ENCODE measurements around the gene RYR2. TPM values are rescaled to one million over a fixed set of nuclear protein-coding genes. Genes with fewer than 3 reads are reported as not detected.

The RYR2 gene
- total RNA-seq, 1 donor = not detected

DNA sequence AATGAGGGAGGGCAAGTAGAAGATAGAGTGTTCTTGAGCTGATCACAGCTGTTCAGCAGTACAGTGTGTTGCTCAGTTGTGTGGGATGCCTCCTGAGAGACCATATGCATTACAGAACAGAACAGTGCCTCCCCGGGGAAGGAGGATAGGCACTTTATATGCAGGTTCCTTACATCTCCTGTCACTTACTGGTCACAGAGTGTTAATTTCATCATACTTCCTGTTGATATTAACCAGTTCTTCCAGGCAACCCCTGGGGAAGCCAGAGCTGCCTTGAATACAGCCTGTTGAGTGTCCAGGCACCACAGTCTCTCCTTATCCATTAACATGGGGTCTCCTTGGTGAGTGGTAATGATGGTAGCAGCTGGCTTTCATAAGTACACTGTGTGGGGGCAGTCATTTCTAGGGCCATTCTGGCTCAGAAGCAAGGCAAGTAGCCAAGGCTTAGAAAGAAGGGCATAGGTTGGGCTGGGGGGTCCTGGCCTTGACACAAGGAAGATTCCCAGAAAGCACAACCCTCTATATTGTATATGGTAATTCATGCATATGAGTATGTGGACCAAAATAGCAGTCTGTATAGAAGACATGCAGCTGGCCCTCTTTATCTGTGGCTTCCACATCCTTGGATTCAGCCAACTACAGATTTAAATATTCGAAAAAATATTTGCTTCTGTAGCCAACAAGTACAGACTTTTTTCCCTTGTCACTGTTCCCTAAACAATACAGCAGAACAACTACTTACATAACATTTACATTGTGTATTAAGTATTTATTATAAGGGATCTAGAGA lies 706.4 kb downstream of the RYR2 start:
- DNase-seq (ENCODE audit: low read depth) = no peak
- H3K4me3 ChIP-seq (ENCODE audit: low read depth, low read length) = no peak overlapping the region
- TF ChIP-seq CTCF (IDR thresholded peaks at IDR 0.05; ENCODE audit: insufficient read depth, low read length) = no peak

DNA sequence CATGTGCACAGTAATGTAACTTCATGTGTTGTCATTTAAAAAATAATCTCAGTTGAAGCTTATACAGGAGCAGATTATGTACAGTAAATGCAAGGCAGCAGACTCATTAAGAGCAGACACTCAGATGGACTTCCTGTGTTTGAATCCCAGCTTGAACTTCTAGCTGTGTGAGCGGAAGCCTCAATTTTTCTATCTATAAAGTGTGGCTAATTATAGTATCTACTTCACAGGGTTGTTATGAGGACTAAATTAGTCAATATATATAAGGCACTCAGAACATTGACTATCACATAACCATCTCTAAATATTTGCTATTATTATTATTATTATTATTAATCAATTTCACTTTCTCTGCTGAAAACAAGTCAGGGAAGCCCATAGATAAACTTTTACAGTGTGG lies 707.1 kb downstream of the RYR2 start:
- H3K4me3 ChIP-seq (ENCODE audit: low read depth, low read length) = no peak overlapping the region
- no peak for DNase-seq (ENCODE audit: low read depth)
- TF ChIP-seq CTCF (IDR thresholded peaks at IDR 0.05; ENCODE audit: insufficient read depth, low read length) = no peak

GRCh38 chr1:237751090-237751489 lies 709.1 kb downstream of the RYR2 start:
- no peak for TF ChIP-seq CTCF (IDR thresholded peaks at IDR 0.05; ENCODE audit: insufficient read depth, low read length)
- H3K4me3 ChIP-seq (ENCODE audit: low read depth, low read length) = no peak overlapping the region
- DNase-seq (ENCODE audit: low read depth) = no peak

DNA sequence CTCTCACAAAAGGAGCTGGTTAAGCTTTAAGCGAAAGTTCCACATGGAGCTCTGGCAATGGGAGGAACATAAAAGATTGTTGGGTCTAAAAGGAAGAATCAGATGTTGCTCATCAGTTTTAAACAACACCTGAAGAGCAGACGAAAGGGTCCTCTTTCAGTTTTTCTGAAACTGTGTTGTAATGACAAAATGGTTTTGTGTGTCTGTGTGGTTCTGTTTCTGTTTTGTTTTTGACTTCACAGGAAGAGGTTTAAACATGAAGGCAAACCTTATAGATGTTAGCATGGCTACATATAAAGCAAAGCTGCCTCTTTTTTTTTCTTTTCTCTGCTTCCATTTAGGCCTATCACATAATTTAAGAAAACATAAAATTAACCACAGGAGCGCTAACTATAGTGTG lies 712.6 kb downstream of the RYR2 start:
- no peak for TF ChIP-seq CTCF (IDR thresholded peaks at IDR 0.05; ENCODE audit: insufficient read depth, low read length)
- DNase-seq (ENCODE audit: low read depth) = no peak

GRCh38 chr1:237756304-237756967 lies 714.5 kb downstream of the RYR2 start:
- no peak overlapping the region for H3K4me3 ChIP-seq (ENCODE audit: low read depth, low read length)
- no peak for DNase-seq (ENCODE audit: low read depth)
- no peak for TF ChIP-seq CTCF (IDR thresholded peaks at IDR 0.05; ENCODE audit: insufficient read depth, low read length)

More for the DNA sequence above, 712.6 kb downstream of the RYR2 start:
- no peak overlapping the region for H3K4me3 ChIP-seq (ENCODE audit: low read depth, low read length)

GRCh38 chr1:237759377-237759776 lies 717.4 kb downstream of the RYR2 start:
- no peak for TF ChIP-seq CTCF (IDR thresholded peaks at IDR 0.05; ENCODE audit: insufficient read depth, low read length)
- no peak for DNase-seq (ENCODE audit: low read depth)
- H3K4me3 ChIP-seq (ENCODE audit: low read depth, low read length) = no peak overlapping the region

Measured in fibroblast of the aortic adventitia (primary cell).